Measurements from ENCODE around the gene KRT4. TPM values are rescaled to one million over a fixed set of nuclear protein-coding genes. Genes with fewer than 3 reads are reported as not detected.

The KRT4 gene
- total RNA-seq, 1 experiment from 2014 or later, result 5.2 TPM

DNA sequence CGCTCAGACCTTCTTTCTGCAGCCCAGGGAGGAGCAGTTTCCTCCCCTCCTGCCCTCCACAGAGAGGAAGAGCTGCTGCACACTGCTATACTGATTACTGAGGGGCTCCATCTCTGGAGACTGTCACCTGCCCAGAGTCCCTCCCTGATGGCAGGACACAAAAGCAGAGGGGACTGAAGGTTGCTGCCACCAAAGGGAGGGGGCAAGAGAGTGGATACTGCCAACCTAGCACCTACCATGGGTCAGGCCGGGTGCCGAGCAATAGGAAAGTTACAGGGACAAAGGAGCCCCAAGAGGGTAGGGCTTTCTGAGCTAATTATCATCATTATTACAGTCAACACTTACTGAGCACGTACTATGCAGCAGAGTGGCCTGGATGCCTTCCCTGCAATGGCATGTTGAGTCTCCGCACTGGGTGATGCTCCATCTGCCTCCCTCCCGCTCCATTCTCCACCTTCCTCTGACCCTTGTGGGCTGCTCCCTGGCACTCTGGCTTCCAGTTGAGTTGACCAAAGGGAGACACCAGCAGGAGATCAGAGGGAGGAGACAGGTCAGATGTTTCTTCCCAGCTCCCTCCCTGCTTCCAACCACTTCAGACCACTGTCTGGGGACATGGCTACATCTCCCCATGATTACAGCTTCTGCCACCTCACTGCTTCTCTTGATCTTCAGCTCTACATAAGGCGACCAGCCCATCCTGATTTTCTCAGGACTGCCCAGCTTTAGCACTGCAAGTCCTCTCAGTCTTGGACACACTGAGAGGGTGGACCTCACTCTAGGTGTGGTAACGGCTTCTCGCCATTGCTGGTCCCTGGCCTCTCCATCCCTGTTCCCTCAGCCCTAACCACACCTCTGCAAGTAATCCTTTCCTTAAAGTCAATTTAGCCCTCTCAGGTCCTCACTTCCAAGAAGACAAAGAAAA, 22.8 kb upstream of the KRT4 start:
- H3K4me1 ChIP-seq, result peaks cover 10% of the 10 kb centered on the region
- ChIA-PET POLR2A (no interaction called here), CTCF (interaction anchor here (0.6 kb wide), 1 partner anchor 53 kb away, joined by 8 read pairs; no protein-coding TSS in a partner anchor)
- TF ChIP-seq, protein P1, sequence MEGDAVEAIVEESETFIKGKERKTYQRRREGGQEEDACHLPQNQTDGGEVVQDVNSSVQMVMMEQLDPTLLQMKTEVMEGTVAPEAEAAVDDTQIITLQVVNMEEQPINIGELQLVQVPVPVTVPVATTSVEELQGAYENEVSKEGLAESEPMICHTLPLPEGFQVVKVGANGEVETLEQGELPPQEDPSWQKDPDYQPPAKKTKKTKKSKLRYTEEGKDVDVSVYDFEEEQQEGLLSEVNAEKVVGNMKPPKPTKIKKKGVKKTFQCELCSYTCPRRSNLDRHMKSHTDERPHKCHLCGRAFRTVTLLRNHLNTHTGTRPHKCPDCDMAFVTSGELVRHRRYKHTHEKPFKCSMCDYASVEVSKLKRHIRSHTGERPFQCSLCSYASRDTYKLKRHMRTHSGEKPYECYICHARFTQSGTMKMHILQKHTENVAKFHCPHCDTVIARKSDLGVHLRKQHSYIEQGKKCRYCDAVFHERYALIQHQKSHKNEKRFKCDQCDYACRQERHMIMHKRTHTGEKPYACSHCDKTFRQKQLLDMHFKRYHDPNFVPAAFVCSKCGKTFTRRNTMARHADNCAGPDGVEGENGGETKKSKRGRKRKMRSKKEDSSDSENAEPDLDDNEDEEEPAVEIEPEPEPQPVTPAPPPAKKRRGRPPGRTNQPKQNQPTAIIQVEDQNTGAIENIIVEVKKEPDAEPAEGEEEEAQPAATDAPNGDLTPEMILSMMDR (IDR thresholded peaks at IDR 0.05; ENCODE audit: insufficient read depth in 1 of 2, low read depth in 1 of 2, low read length in 1 of 2, severe bottlenecking in 1 of 2, unreplicated experiment in 1 of 2), result no peak
- no peak for DNase-seq
- H3K27me3 Mint-ChIP-seq (ENCODE audit: insufficient read depth, unreplicated experiment), result peaks cover 5% of the 10 kb centered on the region
- H3K4me3 ChIP-seq (ENCODE audit: low read depth, low read length), result no peak overlapping the region
- H3K27me3 ChIP-seq (replicated peaks; ENCODE audit: control insufficient read depth, insufficient read depth, low read length), result no peaks in the 10 kb centered on the region
- no peaks in the 10 kb centered on the region for H3K9me3 ChIP-seq
- H3K4me1 Mint-ChIP-seq (ENCODE audit: low read depth, unreplicated experiment), result peaks cover 16% of the 10 kb centered on the region
- no TSS peak for BruUV-seq (replicated peaks)
- no peaks in the 10 kb centered on the region for H3K36me3 Mint-ChIP-seq (ENCODE audit: insufficient read depth, unreplicated experiment)
- H3K27ac Mint-ChIP-seq (ENCODE audit: unreplicated experiment), result no peak overlapping the region
- intact Hi-C loops (cut with micrococcal nuclease; ENCODE audit: unreplicated experiment), result no loop called here
- no peaks in the 10 kb centered on the region for H3K9me3 Mint-ChIP-seq (ENCODE audit: unreplicated experiment)
- H3K36me3 ChIP-seq (ENCODE audit: control insufficient read depth, insufficient read depth, low read length), result no peaks in the 10 kb centered on the region
- no peak overlapping the region for H3K4me3 Mint-ChIP-seq (ENCODE audit: unreplicated experiment)

DNA sequence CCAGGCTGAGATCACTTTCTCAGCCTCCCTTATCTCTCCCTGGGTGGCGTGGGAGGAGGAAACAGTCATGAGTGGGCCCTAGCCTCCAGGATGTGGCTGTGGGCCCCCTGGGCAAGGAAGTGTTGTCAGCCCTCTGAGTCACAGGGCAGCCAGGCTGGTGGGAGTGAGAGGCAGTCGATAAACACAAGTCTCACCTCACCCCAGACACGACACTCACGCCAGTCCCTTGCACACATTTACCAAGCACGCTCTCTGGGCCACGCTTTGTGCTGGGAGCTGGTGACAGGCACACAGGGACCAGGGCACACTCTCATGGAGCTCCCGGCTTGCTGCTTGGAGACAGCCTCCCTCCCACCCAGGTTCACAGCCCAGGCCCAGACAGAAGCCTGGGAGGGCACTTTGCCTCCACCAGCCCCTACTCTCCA, 22.1 kb upstream of the KRT4 start:
- Mint-ChIP-seq H3K4me3 (ENCODE audit: unreplicated experiment) (no peak overlapping the region), H3K4me1 (ENCODE audit: low read depth, unreplicated experiment) (peaks cover 16% of the 10 kb centered on the region), H3K36me3 (ENCODE audit: insufficient read depth, unreplicated experiment) (no peaks in the 10 kb centered on the region), H3K27me3 (ENCODE audit: insufficient read depth, unreplicated experiment) (peaks cover 5% of the 10 kb centered on the region), H3K27ac (ENCODE audit: unreplicated experiment) (no peak overlapping the region), H3K9me3 (ENCODE audit: unreplicated experiment) (no peaks in the 10 kb centered on the region)
- Histone ChIP-seq H3K36me3 (ENCODE audit: control insufficient read depth, insufficient read depth, low read length) (no peaks in the 10 kb centered on the region), H3K4me1 (peaks cover 10% of the 10 kb centered on the region), H3K27me3 (replicated peaks; ENCODE audit: control insufficient read depth, insufficient read depth, low read length) (no peaks in the 10 kb centered on the region), H3K9me3 (no peaks in the 10 kb centered on the region), H3K4me3 (ENCODE audit: low read depth, low read length) (no peak overlapping the region)
- intact Hi-C loops (cut with micrococcal nuclease; ENCODE audit: unreplicated experiment), result no loop called here
- BruUV-seq (replicated peaks), result no TSS peak
- ChIA-PET POLR2A (no interaction called here), CTCF (interaction anchor here (1.2 kb wide), 1 partner anchor 29 kb away, joined by 3 read pairs; no protein-coding TSS in a partner anchor)
- no peak for DNase-seq
- TF ChIP-seq, protein P1 (IDR thresholded peaks at IDR 0.05; ENCODE audit: insufficient read depth in 1 of 2, low read depth in 1 of 2, low read length in 1 of 2, severe bottlenecking in 1 of 2, unreplicated experiment in 1 of 2), result no peak

DNA sequence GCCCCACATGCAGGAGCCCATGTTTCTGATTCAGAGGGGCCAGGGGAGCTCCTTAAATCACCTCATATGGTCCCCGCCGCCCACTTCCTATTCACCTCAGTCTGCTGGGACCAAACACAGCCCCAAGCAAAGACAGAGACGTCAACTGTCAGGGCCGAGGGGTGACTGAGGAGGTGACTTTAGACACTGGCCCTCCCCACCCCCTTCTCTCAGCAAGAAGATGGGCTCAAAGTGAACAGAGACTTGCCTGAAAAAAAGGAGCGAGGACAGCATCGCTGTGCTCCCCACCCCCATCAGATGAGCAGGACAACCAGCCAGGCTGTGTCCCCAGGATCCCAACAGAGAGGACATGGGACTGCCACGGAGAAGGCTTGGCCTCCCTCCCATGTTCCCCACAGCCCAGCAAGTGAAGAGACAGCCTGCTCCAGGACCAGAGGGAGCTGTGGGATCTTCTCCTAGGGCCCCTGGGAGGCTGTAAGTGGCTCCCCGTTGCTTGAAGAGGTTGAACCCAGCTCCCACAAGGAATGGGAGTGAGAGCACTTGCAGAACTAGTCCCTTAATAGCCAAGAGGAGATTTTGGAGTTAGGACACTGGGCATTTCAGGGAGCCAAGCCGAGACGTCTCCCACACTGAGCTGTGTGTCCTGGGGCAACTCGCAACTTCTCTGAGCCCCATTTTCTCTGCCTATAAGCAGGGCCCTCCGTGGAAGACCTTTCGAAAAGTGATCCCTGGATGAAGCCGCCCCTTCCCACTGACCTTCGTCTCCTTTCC, 21.5 kb upstream of the KRT4 start:
- ChIA-PET POLR2A (no interaction called here), CTCF (interaction anchor here (1.2 kb wide), 1 partner anchor 30 kb away, joined by 3 read pairs; no protein-coding TSS in a partner anchor)
- Histone ChIP-seq H3K27me3 (replicated peaks; ENCODE audit: control insufficient read depth, insufficient read depth, low read length) (no peaks in the 10 kb centered on the region), H3K4me1 (peaks cover 10% of the 10 kb centered on the region), H3K9me3 (no peaks in the 10 kb centered on the region), H3K36me3 (ENCODE audit: control insufficient read depth, insufficient read depth, low read length) (no peaks in the 10 kb centered on the region), H3K4me3 (ENCODE audit: low read depth, low read length) (no peak overlapping the region)
- Mint-ChIP-seq H3K4me3 (ENCODE audit: unreplicated experiment) (no peak overlapping the region), H3K9me3 (ENCODE audit: unreplicated experiment) (no peaks in the 10 kb centered on the region), H3K4me1 (ENCODE audit: low read depth, unreplicated experiment) (peaks cover 16% of the 10 kb centered on the region), H3K27ac (ENCODE audit: unreplicated experiment) (no peak overlapping the region), H3K36me3 (ENCODE audit: insufficient read depth, unreplicated experiment) (no peaks in the 10 kb centered on the region), H3K27me3 (ENCODE audit: insufficient read depth, unreplicated experiment) (peaks cover 5% of the 10 kb centered on the region)
- BruUV-seq (replicated peaks), result no TSS peak
- TF ChIP-seq, protein P1 (IDR thresholded peaks at IDR 0.05; ENCODE audit: insufficient read depth in 1 of 2, low read depth in 1 of 2, low read length in 1 of 2, severe bottlenecking in 1 of 2, unreplicated experiment in 1 of 2), result no peak
- intact Hi-C loops (cut with micrococcal nuclease; ENCODE audit: unreplicated experiment), result no loop called here
- no peak for DNase-seq
